Activated CD8-positive, alpha-beta T cell treated with anti-CD3 and anti-CD28 coated beads for 36 hours (primary cell): ENCODE measurements around the gene MTCL1. TPM values are rescaled to one million over a fixed set of nuclear protein-coding genes. Genes with fewer than 3 reads are reported as not detected.

Experiments
- ATAC-seq: fragments of 200-7000 bp; cut with Tn5 transposase; one replicate; pipeline ENCODE4 v1.10.0; 2021; ENCODE audit warnings: mild to moderate bottlenecking, moderate library complexity
- CTCF ChIA-PET: fragments of 350-600 bp; sonication (Branson Sonifier 250); formaldehyde crosslinking; loops from one replicate; lab custom pipeline; 2021; ENCODE audit warnings: antibody characterized with exemption; lab: Charles Lee
- POLR2A ChIA-PET: fragments of 350-600 bp; sonication (Branson Sonifier 250); formaldehyde crosslinking; loops from one replicate; lab custom pipeline; 2021; ENCODE audit warnings: antibody characterized with exemption; lab: Charles Lee
- DNase-seq: peaks from one replicate; pipeline ENCODE4 v3.0.0-alpha.2; 2020
- H3K27ac Mint-ChIP-seq: one replicate; pipeline ENCODE4 v1.8.0; 2021; ENCODE audit warnings: mild to moderate bottlenecking, mixed read lengths
- H3K27me3 Mint-ChIP-seq: one replicate; pipeline ENCODE4 v1.8.0; 2021; ENCODE audit warnings: mixed read lengths
- H3K36me3 Mint-ChIP-seq: one replicate; pipeline ENCODE4 v1.8.0; 2021; ENCODE audit warnings: low read depth, mixed read lengths
- H3K4me1 Mint-ChIP-seq: one replicate; pipeline ENCODE4 v1.8.0; 2021; ENCODE audit warnings: low read depth, mixed read lengths
- H3K4me3 Mint-ChIP-seq: one replicate; pipeline ENCODE4 v1.8.0; 2021; ENCODE audit warnings: mild to moderate bottlenecking, moderate library complexity, mixed read lengths
- H3K9me3 Mint-ChIP-seq: one replicate; pipeline ENCODE4 v1.8.0; 2021; ENCODE audit warnings: mixed read lengths
- CTCF ChIP-seq: fragments of 200-600 bp; IDR thresholded peaks from one replicate; pipeline ENCODE4 v1.8.0; 2022; ENCODE audit warnings: antibody characterized with exemption, mild to moderate bottlenecking
- intact Hi-C: fragments of 100-400 bp; cut with micrococcal nuclease; formaldehyde crosslinking; loops from one replicate; pipeline ENCODE4 v1.10.0; 2022
- total RNA-seq, 2 experiments: library from RNA; stranded (reverse); gene quantifications; one replicate each; pipeline ENCODE4 v1.2.3, GENCODE V29; 2021

Gene MTCL1
- total RNA-seq, 2 experiments from 2014 or later, result 0.25 to 0.52 TPM

DNA sequence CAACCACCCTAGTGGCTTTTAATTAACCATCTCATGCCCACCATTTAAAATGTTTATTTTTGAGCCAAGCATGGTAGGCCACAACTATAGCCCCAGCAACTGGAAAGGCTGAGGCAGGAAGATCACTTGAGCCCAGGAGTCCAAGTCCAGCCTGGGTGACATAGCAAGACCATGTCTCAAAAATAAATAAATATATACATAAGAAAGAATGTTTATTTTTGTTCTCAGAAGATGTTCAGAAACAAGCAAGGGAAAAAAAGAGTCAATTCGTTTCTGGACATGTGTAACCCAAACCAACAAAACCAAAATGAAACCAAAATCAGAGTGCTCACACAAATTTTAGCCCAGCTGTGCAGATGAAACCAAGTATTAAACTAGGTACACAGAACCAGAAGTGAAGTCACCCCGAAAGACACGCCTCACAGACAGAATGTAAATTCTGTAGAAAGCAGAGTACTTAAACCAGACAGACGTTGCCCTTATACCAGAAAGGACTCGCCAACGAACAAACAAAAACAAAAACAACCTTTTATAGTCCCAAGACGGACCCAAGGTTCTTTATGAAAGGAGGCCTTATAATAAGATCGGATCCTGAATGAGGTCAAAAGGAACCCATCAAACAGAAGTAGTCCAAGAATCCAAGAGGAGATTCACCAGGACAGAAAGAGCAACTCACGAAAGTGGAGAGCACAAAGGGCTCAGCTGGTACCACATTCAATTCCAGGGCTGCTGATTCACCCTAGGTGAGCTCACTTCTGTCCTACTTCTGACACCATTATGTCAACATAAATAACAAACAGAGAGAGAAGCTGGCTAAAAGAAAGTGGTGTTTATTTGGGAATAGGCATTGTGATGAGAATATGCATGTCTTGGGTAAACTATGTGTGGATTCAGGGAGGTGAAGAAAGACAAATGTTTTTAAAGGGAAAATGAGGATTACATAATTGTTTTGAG is 31.8 kb upstream of the MTCL1 start:
- Mint-ChIP-seq H3K27me3 (no peaks in the 10 kb centered on the region), H3K4me3 (no peak overlapping the region), H3K27ac (no peak overlapping the region), H3K36me3 (no peaks in the 10 kb centered on the region), H3K9me3 (no peaks in the 10 kb centered on the region), H3K4me1 (no peaks in the 10 kb centered on the region)
- no peak for ATAC-seq
- DNase-seq, result no peak
- TF ChIP-seq CTCF, result no peak
- ChIA-PET CTCF (interaction anchor here (1.3 to 2.7 kb wide), 3 partner anchors 18 to 314 kb away, joined by 4 to 14 read pairs (median 6); no protein-coding TSS in a partner anchor), POLR2A (no interaction called here)
- intact Hi-C loops, result no loop called here

DNA sequence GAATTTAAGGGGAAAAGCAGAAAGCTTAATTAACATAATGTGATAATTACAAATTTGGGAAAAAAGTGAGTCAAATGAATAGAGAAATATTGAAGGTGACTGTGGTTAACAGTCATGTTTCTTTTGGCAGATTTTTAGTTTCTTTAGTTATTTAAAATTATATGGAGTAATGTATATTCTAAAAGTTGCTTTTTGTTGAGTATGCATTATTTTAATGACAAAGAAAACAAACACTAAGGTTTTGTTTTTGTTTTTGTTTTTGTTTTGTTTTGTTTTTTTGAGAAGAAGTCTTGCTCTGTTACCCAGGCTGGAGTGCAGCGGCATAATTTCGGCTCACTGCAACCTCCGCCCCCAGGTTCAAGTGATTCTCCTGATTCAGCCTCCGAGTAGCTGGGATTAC is 30.3 kb upstream of the MTCL1 start:
- no peaks in the 10 kb centered on the region for H3K27me3 Mint-ChIP-seq
- no peaks in the 10 kb centered on the region for H3K4me1 Mint-ChIP-seq
- H3K36me3 Mint-ChIP-seq, result no peaks in the 10 kb centered on the region
- H3K27ac Mint-ChIP-seq, result no peak overlapping the region
- H3K9me3 Mint-ChIP-seq, result no peaks in the 10 kb centered on the region
- ChIA-PET POLR2A (no interaction called here), CTCF (no interaction called here)
- ATAC-seq (no peak), DNase-seq (no peak)
- intact Hi-C loops, result no loop called here
- TF ChIP-seq CTCF, result no peak
- H3K4me3 Mint-ChIP-seq, result no peak overlapping the region

GRCh38 chr18:8681196-8681595 is 24.2 kb upstream of the MTCL1 start:
- DNase-seq (no peak), ATAC-seq (no peak)
- no peak overlapping the region for H3K4me3 Mint-ChIP-seq
- ChIA-PET POLR2A (interaction anchor here (1.4 kb wide), 1 partner anchor 13 kb away, joined by 3 read pairs; no protein-coding TSS in a partner anchor), CTCF (interaction anchor here (1.4 kb wide), 1 partner anchor 16 kb away, joined by 4 read pairs; no protein-coding TSS in a partner anchor)
- intact Hi-C loops, result no loop called here
- H3K27me3 Mint-ChIP-seq, result no peaks in the 10 kb centered on the region
- no peaks in the 10 kb centered on the region for H3K4me1 Mint-ChIP-seq
- no peaks in the 10 kb centered on the region for H3K36me3 Mint-ChIP-seq
- TF ChIP-seq CTCF, result no peak
- H3K9me3 Mint-ChIP-seq, result no peaks in the 10 kb centered on the region
- H3K27ac Mint-ChIP-seq, result no peak overlapping the region

GRCh38 chr18:8684577-8684976 is 20.8 kb upstream of the MTCL1 start:
- H3K27me3 Mint-ChIP-seq, result peaks cover 4% of the 10 kb centered on the region
- no peaks in the 10 kb centered on the region for H3K9me3 Mint-ChIP-seq
- no peak overlapping the region for H3K27ac Mint-ChIP-seq
- ATAC-seq, result no peak
- no peak overlapping the region for H3K4me3 Mint-ChIP-seq
- DNase-seq, result no peak
- intact Hi-C loops, result no loop called here
- H3K4me1 Mint-ChIP-seq, result no peaks in the 10 kb centered on the region
- POLR2A ChIA-PET, result interaction anchor here (0.6 kb wide), 1 partner anchor 841 kb away, joined by 3 read pairs; no protein-coding TSS in a partner anchor
- H3K36me3 Mint-ChIP-seq, result no peaks in the 10 kb centered on the region
- TF ChIP-seq CTCF, result no peak
- CTCF ChIA-PET, result interaction anchor here (0.9 to 2.5 kb wide), 2 partner anchors 12 to 303 kb away, joined by 3 to 11 read pairs; no protein-coding TSS in a partner anchor
